Measurements from ENCODE around the gene VPS52.
A peak's percentile ranks its signal among the peaks of the same experiment; 100 is the strongest.

Gene VPS52, protein sequence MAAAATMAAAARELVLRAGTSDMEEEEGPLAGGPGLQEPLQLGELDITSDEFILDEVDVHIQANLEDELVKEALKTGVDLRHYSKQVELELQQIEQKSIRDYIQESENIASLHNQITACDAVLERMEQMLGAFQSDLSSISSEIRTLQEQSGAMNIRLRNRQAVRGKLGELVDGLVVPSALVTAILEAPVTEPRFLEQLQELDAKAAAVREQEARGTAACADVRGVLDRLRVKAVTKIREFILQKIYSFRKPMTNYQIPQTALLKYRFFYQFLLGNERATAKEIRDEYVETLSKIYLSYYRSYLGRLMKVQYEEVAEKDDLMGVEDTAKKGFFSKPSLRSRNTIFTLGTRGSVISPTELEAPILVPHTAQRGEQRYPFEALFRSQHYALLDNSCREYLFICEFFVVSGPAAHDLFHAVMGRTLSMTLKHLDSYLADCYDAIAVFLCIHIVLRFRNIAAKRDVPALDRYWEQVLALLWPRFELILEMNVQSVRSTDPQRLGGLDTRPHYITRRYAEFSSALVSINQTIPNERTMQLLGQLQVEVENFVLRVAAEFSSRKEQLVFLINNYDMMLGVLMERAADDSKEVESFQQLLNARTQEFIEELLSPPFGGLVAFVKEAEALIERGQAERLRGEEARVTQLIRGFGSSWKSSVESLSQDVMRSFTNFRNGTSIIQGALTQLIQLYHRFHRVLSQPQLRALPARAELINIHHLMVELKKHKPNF

DNA sequence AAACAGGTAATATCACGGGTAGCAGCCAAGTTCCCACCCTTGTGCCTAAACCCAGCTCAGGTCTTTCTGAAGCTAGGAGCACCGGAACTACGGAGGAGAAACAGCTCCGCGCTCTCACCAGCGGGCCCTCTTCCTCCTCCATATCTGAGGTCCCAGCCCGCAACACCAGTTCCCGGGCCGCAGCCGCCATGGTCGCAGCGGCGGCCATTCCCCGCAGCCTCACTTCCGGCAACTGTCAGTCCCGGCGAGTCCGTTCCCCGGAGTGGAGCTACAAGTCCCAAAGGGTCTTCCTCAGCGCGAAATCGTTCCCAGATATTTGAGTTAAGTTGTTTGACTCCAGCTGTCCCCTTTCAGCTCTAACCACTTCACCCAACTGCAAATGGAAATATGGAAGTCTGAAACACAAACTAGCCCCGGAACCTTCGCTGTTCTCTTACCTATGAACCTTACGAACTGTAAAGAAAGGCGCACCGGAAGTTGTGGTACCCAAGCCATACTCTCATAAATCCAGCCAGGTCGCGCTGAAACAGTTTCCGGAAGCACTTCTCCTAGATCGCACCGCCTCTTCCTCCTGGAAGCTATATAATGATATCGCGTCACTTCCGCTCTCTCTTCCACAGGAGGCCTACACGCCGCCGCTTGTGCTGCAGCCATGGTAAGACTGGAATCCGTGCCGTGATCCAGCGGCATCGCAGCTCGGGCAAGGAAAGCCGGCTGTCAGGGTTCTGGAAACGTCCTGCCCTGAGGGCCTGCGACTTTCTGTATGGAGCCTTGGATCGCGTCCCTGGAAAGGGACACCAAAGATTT, at the start of gene VPS52, which contains the start of gene RPS18:
Gene VPS52 (minus strand): TSS at position 409 of the 807 bp plus-strand sequence. CDS start 201 bp downstream, at position 208.
Gene RPS18 (plus strand): TSS at position 608 of the 807 bp plus-strand sequence. CDS start 45 bp downstream, at position 653.
- peak; percentile 96 for DNase-seq (ENCODE audit: low spot score)

DNA sequence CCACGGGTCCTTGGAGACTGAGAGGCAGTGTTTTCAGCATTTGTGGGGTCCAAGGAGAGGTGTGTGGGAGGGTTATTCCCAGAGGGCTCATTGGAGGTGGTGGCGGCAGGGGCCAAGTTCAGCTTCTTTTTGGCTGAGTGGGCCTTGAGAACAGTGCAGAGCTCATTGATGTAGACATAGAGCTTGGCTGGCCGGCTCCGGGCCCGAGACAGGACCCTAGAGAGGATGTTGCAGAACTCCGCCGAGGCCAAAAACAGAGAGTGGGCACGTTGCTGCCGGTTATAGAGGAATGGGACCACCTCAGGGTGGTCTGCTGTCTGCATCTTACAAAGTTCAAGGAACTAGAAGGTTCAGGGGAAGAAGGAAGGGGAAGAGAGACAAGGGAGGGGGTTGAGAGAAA, 49.6 kb upstream of the VPS52 start:
- DNase-seq (ENCODE audit: low spot score), result no peak

DNA sequence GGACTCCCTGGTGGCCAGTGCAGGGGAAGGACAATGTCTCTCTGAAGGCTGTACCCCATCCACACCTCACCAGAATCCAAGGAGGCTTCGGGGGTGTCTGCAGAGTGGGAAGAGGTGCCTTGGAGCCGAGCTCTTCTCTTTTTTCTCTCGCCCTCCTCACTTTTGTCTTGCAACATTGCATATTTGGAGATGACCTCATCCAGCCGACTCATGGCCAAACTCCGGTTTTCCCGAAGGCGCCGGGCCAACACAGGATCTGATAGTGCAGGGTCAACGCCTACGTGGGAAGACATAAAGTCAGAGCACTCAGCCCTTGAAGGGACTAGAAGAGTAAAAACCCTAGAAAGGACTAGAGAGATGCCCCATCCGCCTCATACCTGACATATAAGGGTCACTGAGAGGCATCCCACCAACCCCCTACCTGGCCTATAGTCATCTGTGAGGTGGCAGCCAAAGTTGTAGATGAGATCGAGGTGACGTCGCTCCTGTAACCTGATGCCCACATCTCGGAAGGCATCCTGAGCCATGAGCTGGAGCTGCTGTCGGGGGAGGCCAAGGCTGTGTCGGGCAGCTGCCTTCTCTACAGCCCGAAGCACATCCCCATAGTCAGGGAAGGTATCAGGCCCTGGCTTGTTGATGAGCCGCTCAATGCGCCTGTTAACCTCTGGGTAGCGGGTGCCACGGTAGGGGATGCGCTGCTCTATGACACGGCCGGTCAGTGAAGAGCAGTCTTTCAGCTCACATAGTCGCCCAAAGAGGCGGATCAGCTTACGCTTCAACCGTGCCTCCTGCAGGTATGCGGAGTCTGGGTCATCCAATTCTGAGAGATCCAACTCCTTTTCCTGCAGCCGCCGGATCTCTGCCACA, 48.9 kb upstream of the VPS52 start:
- no peak for DNase-seq (ENCODE audit: low spot score)

DNA sequence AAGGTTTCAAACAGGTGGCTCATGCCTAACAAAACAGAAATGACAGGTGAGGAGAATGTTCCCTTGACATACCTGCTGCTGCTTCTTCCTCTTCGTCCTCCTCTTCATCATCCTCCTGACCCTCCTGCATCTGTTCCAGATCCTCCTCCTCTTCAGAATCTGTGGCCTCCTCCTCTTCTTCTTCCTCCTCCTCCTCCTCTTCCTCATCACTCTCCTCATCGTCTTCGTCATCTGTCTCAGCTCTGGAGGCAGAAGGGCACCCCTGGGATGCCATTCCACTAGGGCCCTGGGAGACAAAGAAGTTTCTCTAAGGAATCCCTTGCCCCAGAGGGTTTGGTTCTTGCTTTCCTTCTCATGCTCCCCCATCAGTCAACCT, 48.3 kb upstream of the VPS52 start:
- DNase-seq (ENCODE audit: low spot score), result no peak

DNA sequence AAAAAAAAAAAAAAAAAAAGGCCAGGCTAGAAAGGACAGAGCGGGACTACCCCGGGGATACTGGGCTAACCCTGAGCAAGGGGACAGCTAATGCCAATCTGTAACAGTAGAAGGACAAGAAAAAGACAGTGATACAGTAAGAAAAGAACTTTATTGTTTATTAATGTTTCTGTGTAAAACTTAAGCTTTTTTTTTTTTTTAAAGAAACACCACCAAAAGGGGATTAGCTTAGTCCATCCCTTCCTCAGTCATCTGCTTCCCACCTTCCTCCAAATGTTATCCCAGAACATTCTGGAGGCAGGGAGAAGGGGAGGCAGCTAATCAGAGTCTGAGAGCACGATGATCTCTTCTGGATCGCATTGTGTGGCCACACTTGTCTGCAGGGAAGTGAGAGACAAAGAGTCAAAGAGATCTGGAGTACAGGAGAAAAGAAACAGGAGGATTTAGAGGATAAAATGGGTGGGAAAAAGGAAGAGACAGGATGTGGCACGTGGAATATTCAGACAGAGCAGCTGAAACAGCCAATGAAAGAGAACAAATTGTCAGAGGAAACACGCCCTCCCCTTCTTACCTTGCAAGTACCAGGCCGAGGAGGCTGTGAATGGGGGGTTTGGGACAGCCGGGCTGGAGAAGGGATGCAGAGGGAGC, 46.9 kb upstream of the VPS52 start:
- DNase-seq (ENCODE audit: low spot score), result no peak

DNA sequence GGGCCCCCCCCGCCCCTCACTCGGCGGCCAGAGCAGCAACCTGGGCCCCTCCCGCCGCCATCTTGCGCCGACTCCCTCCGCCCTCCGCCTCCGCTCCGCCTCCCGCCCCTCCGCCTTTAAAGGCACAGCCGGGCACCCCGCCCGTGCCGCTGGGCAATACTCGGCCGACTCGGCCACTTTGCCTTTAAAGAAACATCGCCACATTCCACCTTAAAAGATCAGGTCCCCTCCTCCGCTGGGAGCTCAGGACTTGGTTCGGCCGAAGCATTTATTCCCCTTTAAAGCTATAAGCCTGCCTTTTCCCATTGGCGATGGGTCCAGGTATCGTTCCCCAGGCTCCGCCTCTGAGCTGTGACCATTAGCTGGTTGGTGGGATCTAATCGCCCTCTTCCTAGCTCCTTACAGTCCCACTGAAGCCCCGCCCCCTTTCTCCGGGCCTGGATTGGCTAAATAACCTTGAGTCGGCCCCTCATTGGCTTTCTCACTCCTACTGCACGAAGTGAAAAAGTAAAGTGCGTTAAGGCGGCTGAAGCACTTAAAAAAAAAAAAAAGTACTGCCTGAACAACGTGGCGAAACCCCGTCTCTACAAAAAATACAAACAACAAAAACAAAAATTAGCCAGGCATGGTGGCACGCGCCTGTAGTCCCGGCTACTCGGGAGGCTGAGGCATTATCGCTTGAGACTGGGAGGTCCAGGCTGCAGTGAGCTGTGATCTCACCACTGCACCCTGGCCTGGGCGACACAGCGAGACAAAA, 46.2 kb upstream of the VPS52 start, which contains the start of gene ZBTB22:
Gene ZBTB22 (minus strand): TSS at position 76 of the 757 bp plus-strand sequence. CDS start 828 bp downstream, outside the sequence.
- peak; percentile 96 for DNase-seq (ENCODE audit: low spot score)

DNA sequence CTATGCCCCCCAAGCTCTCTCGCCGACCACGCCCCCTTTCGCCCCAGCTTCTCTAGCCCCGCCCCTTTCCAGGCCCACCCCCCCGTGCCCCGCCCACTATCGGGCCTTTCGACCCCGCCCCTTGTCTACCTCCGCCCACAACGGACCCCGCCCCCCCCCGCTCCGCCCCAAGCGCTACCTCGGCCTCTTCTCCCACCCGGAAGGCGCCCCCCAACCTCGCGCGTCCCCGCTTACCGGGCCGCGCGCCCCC, 45.7 kb upstream of the VPS52 start:
- DNase-seq (ENCODE audit: low spot score), result no peak

DNA sequence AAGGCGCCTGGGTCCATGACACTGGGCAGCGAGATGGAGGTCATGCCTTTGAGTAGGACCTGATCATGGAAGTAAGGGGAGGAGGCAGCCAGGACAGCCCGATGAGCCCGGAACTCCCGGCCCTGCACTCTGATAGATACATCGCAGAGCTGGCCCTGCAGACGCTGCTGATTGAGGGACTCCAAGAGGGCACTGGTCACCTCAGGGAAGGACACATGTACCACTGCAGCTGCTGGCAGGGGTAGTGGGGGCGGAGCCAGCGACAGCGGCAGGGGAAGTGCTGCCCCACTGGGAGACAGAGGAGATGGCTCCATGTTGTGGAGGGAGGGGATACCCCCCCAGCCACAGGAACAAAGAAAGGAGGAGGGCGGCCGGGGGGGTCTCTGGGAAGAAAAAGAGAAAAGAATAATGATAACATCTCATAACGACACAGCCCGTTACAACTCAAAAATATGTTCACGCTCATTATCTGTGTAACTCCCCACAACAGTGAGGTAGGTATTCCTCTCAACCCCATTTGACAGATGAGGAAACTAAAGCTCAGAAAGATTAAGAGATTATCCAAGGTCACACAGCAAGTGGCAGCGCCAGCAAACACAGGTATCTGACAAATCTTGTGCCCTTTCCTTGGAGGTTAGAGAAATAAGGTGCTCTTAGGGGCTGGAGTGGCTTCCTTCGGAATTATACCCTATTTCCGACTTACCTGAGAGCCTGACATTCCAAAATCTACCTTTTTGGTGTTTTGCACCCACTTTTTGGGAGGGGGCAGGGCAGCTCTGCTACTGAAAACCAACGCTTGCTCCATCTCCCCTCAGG, 45.1 kb upstream of the VPS52 start:
- no peak for DNase-seq (ENCODE audit: low spot score)

DNA sequence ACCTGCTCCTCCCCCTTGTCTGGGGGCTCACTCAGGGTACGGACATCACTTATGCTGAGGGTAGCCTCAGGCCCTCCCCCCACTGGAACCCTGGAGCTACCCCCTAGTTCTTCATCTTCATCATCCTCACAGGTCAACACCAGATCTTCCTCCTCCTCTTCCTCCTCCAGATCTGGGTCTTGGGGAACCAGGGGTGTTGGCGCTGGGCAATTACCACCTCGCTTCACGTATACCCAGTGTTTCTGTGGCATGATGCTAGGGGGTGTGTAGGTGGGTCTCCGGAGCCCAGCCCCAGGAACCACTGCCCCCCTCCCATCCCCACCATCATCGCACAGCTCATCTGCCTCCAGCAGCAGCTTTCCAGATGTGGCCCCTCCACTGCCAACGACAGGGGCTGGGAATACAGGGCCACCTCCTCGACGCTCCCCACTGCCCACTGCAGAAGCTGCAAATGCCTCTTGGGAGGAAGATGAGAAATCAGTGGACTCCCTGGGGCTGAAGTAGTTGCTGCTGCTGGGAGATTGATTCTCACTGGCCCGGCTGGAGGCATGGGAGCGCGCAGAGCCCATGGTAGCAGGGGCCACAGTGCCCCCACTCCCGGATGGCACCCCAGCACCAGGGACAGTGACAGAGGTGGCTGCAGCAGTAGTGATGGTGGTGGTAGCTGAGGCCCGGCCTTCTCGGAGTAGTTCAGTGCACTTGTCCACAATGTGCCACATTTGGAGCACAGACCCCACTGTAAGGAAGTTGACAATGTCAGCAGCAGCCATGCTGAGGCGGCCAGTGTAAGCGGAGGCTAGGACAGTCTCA, 44.3 kb upstream of the VPS52 start:
- no peak for DNase-seq (ENCODE audit: low spot score)

DNA sequence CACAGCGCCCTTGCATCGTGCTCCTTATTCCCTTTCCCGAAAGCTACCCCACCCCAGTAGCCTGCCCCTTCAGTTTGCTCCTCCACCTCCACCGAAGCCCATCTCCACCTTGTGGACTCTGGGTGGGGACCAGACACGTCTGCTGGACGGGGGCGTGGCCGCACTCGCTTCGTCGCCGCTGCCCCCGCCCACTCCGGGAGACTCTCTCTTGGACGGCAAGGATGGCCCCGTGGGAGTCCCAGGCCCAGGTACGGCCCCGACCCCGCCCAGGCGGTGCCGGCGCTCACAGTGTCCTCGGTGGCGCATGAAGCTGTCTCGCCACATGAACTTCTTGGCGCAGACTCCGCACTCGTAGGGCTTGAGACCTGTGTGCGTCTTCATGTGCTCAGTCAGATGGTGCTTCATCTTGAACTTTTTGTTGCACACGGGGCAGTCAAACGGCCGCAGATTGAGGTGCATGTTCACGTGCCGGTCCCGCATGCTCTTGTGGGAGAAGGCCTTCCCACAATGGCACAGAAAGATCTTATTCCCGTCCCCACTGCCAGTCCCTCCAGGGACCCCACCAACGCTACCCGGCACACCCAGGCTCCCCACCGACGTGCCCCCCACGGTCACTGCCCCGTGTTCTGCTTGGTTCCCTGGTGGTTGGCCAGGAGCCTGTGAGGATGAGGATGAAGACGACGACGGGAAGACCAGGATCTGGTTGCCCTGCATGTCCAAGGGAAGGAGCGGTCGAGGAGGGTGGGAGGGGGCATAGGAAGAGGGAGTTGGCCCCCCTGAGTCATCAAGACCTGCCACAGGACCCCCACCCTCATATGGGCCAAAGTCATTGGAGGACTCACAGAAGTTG, 43.5 kb upstream of the VPS52 start:
- DNase-seq (ENCODE audit: low spot score), result no peak

DNA sequence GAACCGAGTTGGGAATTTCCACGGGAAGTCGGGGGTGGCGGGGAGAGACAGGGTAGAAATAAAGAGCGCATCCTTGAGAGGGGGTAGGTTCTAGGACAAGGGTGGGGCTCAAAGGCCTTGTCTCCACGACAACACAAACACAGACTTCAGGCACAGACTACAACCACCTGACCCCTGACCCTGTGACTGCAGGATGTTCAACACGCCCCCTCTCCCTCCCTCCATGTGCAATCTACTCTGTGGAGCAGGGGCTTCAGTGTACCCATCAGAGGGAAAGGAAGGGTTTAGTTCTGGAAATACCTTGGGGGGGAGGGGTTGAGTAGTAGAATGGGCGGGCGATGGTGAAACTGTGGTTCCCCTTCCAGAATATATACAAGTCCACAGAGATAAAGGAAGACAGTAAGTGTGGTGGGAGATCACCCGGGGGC, 42.9 kb upstream of the VPS52 start:
- peak; percentile 65 for DNase-seq (ENCODE audit: low spot score)

DNA sequence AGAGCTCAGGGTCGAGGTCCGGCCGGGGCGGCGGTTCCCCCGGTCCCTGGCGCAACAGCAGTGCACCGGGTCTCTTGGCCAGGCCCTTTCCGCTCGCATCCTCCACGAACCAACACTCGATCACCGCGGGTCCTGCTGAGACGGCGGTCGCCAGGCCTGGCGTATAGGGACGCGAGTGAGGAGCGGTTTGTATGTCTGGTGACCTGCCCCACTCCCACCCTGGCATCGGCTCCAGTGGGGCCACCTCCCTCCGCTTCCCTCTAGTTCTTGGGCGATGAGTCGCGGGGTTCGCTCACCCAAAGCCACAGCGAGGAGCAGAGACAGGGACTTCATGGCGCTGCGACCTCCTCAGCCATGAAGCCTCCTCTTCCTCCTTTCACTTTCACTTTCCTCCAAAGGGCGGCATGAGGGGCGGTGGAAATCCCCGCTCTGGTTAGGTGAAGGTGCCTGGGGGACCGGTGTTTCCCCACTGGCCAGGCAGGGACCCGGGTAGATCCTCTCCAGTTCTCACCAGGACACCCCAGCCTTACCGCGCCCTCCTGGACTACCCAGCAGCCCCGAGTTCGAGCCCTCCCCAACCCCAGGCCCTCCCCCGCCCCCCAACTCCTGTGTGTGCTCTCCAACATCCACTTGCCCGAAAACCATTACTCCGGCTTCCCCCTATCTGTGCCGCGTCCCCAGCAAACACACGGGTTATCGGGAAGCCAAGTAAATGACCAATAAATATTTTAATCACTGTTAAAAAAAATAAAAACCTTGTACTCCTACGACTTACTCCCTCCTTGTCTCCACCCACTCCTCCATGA, 42.2 kb upstream of the VPS52 start, which contains the start of gene TAPBP:
Gene TAPBP (minus strand): TSS at position 370 of the 806 bp plus-strand sequence. CDS start 37 bp downstream, at position 333.
- DNase-seq (ENCODE audit: low spot score), result peak; percentile 82

DNA sequence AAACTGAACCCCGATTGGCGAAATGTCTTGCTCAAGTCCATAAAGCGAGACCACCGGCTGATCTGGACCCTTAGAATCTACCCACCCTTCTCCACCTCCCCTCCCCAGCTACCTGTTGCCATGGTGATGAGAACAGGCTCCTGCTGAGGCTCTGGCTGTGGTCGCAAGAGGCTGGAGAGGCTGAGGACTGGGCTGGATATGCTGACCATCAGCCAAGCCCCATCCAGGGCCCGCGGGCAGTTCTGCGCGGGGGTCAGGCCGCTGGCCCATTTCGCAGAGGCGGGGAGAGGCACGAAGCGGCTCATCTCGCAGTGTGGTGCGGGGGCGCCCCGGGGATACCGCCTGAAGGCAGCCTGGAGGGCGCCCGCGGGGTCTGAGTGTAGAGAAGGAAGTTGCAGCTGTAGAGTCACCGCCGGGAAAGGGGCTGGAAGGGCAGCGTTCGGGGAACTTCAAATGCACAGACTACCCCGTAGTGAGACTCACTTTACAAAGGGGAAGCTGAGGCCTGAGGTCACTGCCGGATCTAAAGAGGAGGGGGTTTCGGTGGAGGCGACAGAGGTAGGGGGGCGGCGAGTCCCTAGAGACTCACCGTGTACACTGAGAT, 41.5 kb upstream of the VPS52 start:
- DNase-seq (ENCODE audit: low spot score), result no peak

DNA sequence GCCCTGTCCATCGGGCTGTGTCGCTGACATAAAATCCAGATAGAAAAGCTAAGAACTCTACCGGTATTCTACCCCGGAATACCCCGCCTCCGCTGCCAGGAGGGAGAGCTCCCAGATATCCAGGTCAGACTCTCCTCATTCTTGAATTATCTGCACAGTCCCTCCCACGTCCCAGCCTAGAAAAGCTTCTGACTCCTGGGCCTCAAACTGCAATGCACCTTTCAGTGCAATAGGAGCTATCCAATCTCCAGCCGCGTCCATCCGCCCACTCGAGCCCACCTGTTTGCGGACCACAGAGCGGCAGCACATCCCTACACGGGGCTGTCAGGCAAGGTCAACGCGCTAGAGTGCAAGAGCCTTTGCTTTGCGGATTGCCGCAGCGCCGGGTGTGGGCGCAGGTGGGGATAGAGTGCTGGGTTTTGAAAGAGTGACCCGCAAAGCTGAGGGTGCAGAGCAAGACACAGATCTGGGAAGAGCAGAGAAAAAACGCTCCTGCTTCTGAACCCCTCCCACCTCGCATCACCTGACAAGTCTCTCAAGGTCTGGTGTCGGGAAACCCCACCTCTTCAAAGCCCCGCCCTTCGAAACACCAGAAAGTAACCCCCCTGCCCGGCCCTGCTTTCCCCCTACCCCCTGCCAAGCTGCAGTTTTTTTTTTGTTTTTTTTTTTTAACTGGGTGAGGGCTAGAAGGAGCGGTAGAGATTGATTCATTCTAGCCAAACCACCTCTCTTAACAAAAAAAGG, 40.9 kb upstream of the VPS52 start:
- DNase-seq (ENCODE audit: low spot score), result peak; percentile 91

DNA sequence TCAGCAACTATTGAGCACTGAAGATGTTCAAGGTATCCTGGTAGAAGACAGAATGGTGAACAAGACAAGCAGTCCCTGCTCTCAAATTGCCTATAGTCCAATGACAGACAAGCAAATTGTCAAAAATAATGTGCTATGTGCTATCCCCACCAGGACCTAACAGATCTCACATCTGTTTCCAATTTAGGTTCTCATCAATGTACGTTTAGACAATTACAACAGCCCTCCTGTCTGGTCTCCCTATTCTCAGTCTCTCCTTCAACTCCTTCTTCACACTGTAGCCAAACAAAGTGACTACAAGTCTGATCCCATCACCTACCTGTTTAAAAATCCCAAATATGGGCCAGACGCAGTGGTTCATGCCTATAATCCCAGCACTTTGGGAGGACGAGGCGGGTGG, 34.7 kb upstream of the VPS52 start:
- no peak for DNase-seq (ENCODE audit: low spot score)
